Measurements from ENCODE around the gene BEST1.

BEST1 gene

DNA sequence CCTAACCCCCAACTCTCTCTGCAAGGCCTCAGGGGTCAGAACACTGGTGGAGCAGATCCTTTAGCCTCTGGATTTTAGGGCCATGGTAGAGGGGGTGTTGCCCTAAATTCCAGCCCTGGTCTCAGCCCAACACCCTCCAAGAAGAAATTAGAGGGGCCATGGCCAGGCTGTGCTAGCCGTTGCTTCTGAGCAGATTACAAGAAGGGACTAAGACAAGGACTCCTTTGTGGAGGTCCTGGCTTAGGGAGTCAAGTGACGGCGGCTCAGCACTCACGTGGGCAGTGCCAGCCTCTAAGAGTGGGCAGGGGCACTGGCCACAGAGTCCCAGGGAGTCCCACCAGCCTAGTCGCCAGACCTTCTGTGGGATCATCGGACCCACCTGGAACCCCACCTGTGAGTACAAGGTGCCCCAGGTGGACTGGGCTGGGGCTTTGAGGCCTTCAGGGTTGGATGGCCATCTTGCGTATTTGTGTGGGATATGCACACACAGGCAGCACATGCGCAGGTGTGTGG is at the start of gene BEST1:
Gene BEST1 (plus strand): TSS at position 317 of the 513 bp plus-strand sequence. CDS start 1,456 bp downstream, outside the sequence.
- no peak for DNase-seq (ENCODE audit: low read depth)

DNA sequence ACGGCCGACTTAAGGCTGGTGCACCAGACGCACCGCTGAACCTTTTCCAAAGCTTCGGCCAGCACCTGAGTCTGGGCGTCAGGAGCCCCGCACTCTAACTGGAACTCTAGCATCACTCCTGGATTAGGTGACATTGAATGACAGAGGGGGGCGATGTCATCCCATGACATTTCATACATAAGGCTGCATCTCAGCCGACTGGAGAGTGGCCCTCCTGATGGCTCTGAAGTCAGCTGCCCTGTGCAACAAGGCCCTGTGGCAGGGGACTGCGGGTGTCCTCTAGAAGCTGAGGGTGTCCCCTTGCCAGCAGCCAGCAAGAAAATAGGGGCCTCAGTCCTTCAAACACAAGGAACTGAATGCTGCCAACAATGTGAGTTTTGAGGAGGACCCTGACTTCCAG is 48.8 kb upstream of the BEST1 start:
- no peak for DNase-seq (ENCODE audit: low read depth)

DNA sequence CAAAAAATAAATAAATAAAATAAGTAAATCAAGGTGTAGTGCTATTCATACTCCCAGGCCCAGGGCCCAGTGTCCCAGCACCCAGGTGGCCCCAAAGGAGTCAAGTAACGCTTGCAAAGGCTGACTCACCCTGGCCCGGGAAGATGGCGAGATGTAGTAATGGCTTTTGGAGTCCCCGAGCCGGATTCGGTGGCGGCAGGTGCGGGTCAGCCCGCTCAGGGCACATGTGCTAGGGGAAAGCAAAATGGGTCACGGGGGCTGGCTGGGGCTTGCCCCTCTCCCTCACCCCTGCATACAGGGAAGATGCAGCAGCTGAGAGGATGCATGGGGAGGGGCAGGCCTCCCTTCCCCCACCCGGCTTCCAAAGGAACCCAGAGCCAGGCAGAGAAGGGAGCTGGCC is 47.8 kb upstream of the BEST1 start:
- no peak for DNase-seq (ENCODE audit: low read depth)

DNA sequence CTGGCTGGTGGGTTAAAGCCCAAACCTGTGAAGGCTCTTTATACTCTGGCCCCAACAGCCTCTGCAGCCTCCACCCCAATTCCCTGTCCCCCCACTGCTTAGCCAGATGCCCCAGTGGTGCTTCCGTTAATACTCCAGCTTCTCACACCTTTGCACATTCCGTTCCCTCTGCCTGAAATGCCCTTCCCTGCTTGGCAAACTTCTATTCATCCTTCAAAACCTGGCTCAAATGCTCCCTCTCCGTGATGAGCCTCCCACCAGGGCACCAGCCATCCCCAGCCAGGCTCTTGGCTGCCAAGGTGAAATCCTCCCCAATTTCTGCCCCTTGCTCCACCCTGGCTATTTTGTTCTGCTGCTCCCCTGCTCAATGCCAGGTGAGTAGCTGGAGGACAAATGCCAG is 46.3 kb upstream of the BEST1 start:
- DNase-seq (ENCODE audit: low read depth) = no peak

DNA sequence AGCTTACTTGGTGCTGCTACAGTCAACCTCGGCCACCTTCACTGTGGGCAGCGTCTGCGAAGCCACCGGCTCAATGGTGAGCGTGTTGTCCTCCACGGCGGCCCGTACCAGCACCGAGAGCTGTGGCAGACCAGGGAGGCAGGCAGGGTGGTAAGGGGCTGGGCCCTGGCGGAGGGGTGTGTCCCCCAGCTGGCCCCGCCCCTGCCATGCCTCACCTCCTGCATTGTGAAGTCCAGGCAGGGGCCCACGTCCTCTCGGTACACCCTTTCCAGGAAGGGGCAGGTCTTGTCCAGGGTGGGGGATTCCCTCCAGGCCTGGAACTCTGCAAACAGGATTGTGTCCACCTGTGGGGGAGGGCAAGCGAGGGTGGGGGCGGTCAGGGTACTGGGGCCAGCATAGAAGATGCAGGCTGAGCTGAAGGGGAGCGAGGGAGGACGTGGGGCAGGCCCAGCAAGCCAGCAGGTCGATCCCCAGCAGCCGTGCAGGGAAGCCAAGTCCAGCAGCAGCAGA is 45.6 kb upstream of the BEST1 start:
- no peak for DNase-seq (ENCODE audit: low read depth)

DNA sequence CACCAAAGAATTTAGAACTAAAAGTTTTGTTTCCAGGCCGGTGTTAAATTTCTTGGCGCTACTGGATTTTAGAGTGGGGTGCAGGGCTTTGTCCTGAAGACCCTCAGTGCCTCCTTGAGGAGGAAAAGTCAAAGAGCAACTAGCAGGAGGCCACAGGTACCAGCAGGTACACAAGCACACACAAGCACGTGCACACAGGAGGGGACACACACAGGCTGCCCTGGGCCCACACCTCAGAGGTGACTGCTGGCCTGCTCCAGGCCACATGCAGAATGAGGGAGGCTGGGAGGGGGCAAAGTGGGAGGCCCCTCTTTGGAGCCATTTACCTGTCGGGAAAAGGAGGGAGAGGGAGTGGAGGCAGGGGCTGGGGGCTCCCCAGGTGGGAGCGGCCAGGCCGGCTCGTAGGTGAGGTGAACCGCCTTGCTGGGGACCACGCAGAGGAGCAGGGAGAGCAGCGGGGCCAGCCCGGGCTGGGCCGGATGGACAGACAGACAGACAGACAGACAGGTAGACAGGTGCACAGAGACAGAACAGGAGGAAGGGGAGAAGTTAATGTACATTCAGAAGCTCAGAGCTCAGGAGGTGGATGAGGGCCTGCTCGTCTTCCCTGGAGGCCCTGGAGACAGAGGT is 45.0 kb upstream of the BEST1 start:
- no peak for DNase-seq (ENCODE audit: low read depth)

DNA sequence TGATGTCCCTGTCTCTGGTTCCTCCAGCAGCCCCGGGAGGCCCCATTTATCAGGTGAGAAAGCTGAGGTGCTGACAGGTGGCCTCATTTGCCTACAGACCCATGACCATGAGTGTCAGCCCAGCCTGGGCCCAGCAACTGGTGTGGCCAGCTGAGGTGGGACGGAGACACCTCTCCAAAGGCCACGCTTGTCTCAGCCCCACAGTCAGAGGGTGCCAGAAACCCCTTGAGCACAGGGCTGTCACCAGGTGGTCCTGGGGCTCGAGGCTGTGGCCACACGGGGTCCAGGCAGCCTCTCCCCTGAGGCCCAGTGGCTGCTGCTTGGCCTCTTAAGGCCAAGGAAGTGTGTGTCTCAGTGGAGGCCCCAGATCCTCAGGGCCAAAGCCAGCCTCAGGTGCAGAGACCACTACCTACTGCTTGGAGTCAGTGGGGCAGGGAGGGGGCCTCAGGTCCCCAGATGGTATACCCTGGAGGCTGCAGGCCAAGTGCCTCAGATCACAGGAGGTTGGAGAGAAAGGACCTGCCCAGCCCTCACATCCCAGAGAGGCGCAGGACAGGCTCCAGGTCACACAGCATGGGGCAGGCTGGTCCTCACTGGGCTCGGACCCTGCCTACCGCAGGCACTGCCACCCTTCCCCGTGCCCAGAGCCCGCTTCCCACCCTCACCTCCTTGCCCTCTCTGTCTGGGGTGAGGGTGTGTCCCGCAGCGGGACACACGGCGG is 44.2 kb upstream of the BEST1 start:
- no peak for DNase-seq (ENCODE audit: low read depth)

DNA sequence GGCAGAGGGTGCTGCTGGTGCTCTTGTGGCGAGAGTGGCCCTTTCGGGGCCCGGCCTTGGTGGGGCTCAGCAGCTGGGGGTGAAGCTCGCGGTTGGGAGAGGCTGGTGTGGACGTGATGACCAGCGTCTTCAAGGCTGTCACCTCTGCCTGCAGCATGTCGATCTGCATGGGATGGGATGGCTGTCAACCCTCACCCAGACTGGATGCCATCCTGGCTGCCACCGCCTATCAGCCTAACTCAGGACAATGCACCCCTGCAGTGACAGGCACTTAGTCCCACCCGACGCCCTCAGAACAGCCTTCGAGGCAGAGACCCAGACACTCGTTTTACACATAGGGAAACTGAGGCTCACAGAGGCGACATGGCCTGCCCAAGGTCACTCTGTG is 43.6 kb upstream of the BEST1 start:
- no peak for DNase-seq (ENCODE audit: low read depth)

DNA sequence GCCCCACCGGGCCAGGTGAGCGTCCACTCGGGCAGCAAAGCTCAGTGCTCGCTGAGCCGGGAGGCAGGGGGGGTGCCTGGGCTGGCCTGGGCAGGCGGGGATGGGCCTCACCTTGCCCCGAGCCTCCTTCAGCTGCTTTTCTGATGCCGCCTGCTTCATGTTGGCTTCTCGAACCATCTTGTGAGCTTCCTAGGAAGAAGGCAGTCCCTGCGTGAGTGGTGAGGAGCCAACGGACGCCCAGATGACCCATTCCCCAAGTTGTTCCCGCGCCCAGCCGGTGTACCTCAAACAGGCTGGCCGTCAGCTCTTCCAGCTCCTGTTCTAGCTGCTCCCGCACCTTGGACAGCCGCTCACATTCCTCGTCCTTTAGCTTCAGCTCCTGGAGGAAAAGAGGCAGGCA is 42.9 kb upstream of the BEST1 start:
- no peak for DNase-seq (ENCODE audit: low read depth)

DNA sequence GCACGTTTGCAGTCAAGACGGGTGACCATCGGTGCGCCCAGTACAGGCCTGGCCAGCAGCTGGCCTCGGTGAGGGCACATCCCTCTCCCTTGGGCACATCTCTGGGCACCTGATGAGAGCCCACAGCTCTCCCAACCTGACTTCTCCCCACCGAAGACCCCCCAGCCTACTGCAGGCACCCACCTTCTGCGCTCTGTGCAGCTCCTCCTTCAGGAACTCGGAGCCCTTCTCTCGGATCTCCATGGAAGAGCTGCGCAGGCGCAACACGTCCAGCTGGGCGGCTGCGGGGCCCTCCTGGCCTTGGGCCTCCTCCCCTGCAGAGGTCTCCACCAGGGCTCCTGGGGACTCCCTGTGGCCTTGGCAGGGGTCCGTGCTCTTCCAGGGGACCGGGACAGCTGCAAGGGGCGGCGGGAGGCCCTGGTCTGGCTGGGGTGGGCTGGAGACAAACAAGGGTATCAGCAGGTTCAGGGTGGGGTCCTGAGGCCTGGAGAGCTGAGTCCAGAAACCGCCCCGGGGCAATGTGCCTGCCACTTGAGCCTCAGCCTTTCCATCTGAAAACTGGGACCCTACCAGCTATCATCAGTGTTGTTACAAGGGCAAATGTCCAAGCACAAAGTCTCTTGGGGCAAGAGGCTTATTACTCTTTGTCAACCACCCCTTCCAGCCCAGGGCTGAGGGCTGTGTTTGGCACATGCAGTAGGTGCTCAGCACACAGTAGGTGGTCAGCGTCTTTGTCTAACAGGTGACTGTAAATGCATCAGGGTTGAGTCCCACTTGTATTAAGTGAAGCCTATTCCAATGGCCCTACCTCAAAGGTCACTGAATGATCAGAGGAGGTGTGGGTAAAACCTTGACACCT is 42.1 kb upstream of the BEST1 start:
- no peak for DNase-seq (ENCODE audit: low read depth)

DNA sequence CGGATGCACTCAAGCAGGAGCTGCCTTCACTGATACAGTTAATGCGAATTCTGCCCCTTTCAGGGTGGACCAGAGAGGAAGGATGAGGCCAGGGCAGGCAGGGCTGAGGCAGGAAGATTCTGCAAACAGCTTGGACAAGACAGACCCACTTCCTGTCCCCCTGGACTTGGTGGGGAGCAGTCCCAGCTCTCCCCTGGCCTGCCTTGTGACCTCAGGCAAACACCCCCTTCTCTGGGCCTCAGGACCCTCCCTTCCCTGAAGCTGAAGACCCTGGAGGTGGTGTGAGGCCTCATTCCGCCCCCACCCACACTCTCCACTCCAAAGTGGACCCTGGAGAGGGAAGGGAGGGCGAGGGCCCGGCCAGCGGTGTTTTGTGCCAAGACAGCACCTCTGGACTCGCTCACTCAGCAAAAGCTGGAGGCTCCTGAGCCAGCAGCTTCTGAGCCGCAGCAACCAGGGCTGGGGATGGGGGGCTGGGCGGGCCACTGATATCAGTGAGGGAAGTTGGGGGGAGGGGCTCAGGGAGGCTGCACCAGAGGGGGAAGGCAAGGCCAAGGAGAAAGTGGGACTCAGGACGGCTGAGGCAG is 41.3 kb upstream of the BEST1 start:
- DNase-seq (ENCODE audit: low read depth) = no peak

DNA sequence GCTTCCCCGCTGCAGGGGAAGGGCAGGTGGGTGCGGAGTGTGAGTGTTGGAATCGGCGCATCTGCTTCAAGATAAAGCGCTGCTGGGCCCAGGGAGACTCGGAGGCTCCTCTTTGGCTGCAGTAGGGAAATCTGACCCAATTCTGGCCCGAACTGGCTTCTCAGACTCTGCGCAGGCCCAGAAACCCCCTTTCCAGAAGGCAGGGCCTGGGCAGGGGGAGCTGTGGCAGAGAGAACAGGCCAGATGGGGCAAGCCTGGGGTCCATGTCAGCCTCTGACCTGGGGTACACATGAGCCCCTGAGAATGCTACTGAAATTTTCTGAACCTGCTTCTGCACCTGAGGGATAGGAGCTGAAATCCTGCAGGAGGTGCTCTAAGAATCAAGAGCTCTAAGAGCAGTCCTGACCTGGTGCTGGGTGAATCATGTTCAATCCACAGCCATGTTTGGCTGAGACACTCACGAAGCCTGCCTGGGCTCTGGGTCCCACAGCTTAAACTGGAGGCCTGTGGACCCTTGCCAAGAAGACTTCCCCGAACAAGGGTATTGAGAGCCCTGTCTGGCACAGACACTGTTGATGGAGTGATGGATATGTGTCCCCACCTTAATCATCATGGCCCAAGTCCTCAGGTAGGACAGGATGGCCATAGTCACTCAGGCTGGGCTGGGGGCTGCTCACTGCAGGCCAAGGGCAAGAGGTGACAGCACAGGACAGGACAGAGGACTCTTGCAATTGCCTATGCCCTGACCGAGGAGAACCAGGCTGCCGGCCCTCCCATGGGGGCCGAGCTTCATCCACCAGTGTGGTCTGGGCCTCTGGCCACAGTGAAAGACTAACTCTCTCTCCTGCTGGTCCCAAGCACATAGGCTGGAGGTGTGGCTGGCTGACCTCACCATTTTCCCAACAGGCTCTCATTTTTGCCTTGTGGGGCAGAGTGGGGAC is 39.7 kb upstream of the BEST1 start:
- no peak for DNase-seq (ENCODE audit: low read depth)

DNA sequence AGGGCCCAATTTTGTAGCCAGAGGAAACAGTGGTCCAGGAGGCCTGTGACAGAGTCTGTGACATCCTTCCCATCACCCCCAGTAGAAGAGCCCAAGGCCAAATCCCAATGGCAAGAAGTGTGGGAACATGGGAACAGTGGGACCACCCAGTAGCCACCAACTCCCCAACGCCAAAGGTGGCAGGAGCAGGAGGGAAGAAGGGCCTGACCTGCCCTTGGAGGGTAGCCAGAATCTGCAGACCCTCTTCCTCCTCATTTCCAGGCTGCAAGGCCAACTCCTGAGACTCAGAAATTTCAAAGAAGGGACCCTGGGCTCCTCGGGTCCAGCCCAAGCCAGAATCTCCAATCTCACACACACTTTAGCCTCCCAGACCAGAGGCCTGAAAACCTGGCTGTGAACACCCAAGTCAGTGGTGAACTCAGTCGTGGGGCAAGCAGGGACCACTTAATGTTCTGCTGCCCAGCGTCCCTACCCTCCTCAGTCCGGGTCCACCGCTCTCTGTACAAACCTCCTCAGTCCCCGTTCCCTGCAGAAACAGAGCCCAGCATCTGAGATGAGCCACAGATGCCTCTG is 38.9 kb upstream of the BEST1 start:
- no peak for DNase-seq (ENCODE audit: low read depth)

DNA sequence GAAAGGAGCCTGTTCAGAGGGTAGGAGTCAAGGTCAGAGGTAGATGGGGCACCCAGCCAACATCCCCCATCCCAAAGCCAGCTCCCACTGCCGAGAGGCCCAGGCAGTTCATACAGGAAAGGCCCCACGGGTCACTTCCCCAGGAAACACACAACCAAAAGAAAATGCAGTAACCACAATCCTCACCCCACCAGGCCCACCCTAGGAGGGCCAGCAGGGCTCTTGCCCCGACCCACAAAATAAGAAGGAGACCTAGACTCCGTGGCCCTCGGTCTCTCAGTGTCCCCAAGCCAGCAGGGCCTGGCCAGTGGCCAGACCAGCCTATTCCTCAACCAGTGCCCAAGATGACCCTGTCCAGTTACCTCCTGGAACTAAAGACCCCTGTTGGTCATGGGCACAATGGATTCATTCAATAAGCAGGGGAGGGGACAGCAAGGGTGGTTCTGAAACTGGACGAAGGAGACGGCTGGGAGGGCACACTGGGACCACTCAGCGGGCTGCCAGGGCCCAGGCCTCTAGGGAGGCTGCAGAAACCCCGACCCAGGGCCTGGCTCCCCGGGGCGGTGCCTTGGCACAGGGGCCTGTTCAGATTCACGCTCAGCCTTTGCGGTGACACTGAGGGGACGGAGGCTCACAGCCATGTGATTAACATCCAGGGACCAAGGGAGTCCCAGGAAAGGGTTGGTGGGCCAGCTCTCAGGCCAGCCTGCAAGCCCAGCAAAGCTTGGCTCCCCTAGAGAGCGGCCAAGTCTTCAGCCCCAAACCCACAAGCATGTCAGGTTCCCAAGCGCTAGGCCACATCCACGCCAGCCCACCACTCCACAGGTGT is 38.2 kb upstream of the BEST1 start:
- DNase-seq (ENCODE audit: low read depth) = no peak

DNA sequence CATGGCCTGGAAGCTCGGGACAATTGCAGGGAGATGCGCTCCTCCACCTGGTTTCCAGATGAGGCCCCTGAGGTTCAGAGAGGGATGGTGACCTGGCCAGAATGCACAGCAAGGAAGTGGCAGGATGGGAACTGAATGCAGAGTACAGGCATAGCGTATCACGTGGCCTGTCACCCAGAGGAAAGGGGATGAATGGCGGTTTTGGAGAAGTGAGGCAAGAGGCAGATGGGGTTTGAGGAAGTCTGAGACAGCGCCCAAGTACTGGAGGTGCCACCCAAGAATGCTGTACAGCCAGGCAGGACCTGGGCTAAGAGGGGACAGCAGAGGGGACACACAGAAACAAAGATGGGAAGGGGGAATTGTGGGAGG is 37.6 kb upstream of the BEST1 start:
- no peak for DNase-seq (ENCODE audit: low read depth)

DNA sequence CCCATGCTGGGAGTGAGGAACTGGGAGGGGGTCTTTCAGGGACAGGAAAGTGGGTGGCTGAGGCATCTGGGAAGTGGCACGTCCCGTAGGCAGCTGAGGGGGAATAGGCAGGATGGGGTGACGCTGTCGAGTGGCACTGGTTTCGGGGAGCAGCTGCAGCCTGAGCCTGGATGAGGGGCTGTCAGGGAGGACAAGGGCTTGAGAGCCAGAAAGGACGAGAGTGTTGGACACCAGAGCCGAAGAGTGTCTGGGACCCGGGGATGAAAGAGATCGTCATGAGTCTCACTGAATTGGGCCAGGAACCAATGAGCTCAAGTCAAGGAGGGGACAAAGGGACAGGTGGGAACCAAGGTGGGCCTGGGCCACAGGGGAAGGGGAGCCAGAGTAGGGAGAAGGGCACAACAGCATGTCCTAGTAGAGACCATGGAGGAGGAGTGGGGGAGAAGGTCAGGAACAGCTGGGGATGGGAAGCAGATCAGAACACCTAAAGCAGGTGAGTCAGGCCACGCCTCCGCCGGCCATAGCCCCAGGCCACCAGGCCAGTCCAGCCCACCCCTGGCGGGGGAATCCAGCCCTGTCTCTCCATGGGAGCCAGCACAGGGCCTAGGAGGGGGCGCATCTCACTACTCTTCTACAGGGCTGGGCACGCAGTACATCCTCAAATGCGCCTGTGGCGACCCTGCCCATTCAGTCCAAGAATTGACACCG is 37.0 kb upstream of the BEST1 start:
- no peak for DNase-seq (ENCODE audit: low read depth)

DNA sequence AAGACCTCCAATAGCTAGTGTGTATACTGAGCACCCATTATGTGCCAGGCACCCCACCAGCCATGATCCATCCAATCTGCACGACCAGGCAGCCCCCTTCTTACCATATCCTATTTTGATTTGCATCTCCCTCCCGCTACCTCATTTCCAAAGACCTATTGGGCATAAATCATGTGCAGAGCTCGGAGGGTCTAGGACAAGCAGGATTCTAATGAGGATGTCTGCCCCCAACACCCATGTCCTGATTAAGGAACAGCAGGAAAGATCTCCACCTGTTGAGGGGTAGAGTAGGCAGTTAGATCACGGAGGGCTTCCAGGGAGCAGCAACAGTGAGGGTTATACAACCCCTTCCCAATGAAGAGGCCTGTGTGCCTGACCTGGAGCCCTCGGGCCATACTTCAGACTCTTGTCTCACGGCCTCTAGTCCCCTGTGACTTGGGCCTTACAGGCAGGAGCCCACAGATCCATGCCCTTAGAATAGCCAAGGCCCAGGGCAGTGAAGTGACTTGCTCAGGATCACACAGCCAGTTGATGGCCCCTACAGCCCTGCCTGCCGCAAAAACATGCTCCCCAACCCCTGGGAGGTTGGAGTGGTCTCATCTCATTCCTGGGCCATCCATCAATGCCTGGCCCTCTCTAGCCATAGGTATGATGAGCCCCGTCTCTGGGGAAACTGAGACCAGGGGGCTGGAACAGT is 36.3 kb upstream of the BEST1 start:
- no peak for DNase-seq (ENCODE audit: low read depth)

DNA sequence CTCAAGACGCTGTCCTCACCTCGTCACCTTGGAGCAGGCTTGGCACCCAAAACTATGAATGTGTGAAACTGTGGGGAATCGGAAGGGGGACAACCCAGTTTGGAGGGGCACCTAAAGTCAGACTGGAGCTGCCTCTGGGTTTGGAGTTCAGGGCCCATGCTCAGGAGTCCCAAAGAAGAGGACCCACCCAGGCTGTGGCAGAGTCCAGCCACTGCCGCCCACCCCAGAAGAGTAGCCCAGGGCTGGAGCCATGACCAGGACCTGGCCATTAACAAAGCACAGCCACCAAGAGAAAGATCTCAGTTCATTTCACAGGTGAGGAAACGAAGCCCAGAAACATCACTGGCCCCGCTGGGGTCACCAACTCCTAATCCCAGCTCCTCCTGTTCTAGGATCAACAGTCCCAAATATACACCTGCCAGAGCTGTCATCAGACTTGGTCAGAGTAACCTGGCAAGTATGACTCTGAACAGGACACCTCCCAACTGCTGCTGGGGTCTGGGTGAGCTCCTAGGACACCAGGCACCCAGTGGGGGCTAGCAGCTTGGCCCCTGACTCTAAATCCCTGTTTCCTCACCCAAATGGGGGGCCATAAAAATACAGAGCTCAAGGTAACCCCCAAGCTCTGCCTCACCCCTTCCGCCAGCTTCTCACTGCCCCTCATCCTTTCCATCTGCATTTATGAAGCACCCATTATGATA is 35.5 kb upstream of the BEST1 start:
- no peak for DNase-seq (ENCODE audit: low read depth)
